HepG2 (cell line): Measurements from ENCODE around the gene GGACT. TPM values are rescaled to one million over a fixed set of nuclear protein-coding genes. Genes with fewer than 3 reads are reported as not detected.

Experiments used
- ATAC-seq: fragments of 200-7000 bp; cut with Tn5 transposase; 3 replicates; pipeline ENCODE4 v1.9.1; 2020; ENCODE audit warnings: mild to moderate bottlenecking, moderate library complexity
- BruUV-seq: library from RNA; stranded (reverse); fragments of 400-500 nt; replicated peaks from 2 replicates; lab custom pipeline; 2021; lab: Mats Ljungman, UMichigan
- CTCF ChIA-PET: fragments of 300-600 bp; formaldehyde crosslinking; extraction: SDS; loops from one replicate; lab custom pipeline; 2021; ENCODE audit warnings: low total read pairs, inconsistent platforms, low intra/inter-chr PET ratio; lab: Yijun Ruan, JAX
- POLR2A ChIA-PET: fragments of 350-600 bp; sonication (Branson Sonifier 250); formaldehyde crosslinking; loops from one replicate; lab custom pipeline; 2020; ENCODE audit warnings: antibody characterized with exemption, inconsistent platforms; lab: Yijun Ruan, JAX
- DNase-seq: peaks from one replicate; pipeline ENCODE4 v3.0.0-alpha.2; 2015; ENCODE audit warnings: low spot score
- FAIRE-seq: peaks from 3 replicates; lab custom pipeline; 2011; peaks lifted over from hg19 to GRCh38; lab: Jason Lieb, UNC
- H2AFZ ChIP-seq: one replicate; pipeline ENCODE4 v1.6.1; 2011; ENCODE audit warnings: low read length, inconsistent platforms
- H3K27ac ChIP-seq: fragments of 300-600 bp; 3 replicates; pipeline ENCODE4 v1.8.0; 2011; ENCODE audit warnings: mixed run types, mild to moderate bottlenecking, mixed read lengths, low read length, inconsistent platforms; ENCODE audit not compliant: insufficient read depth; ENCODE audit errors: extremely low read length
- H3K27me3 ChIP-seq, 2 experiments: fragments of 200-600 bp in 1 of 2; 2 replicates in 1 of 2; 3 replicates in 1 of 2; pipeline versions ENCODE4 v1.6.0 to v1.8.0; 2011; ENCODE audit warnings: low read length in 2 of 2, mild to moderate bottlenecking in 2 of 2, moderate library complexity in 2 of 2, inconsistent platforms in 1 of 2; ENCODE audit not compliant: insufficient read depth in 2 of 2, control insufficient read depth in 1 of 2
- H3K36me3 ChIP-seq, 2 experiments: fragments of 200-600 bp in 1 of 2; replicated peaks in 1 of 2; 2 replicates in 1 of 2; 3 replicates in 1 of 2; pipeline versions ENCODE4 v1.5.1 to v1.8.0; 2011; ENCODE audit warnings: low read length in 2 of 2, inconsistent platforms in 1 of 2; ENCODE audit not compliant: insufficient read depth in 2 of 2, control insufficient read depth in 1 of 2
- H3K4me1 ChIP-seq: 2 replicates; pipeline ENCODE4 v1.5.1; 2012; ENCODE audit warnings: low read length, inconsistent platforms; ENCODE audit not compliant: insufficient read depth
- H3K4me2 ChIP-seq: 2 replicates; pipeline ENCODE4 v1.6.0; 2011; ENCODE audit warnings: low read depth, low read length, inconsistent platforms
- H3K4me3 ChIP-seq, 3 experiments: fragments of 200-600 bp in 1 of 3; sonication (generic), shearing (Covaris generic) in 1 of 3; replicated peaks in 1 of 3; 2 replicates each; pipeline ENCODE4 v1.5.1; 2011 to 2016; ENCODE audit warnings: low read length in 3 of 3, inconsistent platforms in 2 of 3, low read depth in 2 of 3, mild to moderate bottlenecking in 2 of 3, control low read depth in 1 of 3, mixed read lengths in 1 of 3; ENCODE audit not compliant: insufficient read depth in 1 of 3
- H3K79me2 ChIP-seq: one replicate; pipeline ENCODE4 v1.6.1; 2011; ENCODE audit warnings: low read length, inconsistent platforms; ENCODE audit not compliant: insufficient read depth
- H3K9ac ChIP-seq: 2 replicates; pipeline ENCODE4 v1.6.0; 2011; ENCODE audit warnings: mild to moderate bottlenecking, low read depth, low read length, inconsistent platforms; ENCODE audit not compliant: insufficient read depth
- H3K9me3 ChIP-seq: 2 replicates; pipeline ENCODE4 v1.5.1; 2012; ENCODE audit warnings: mild to moderate bottlenecking, low read length
- H4K20me1 ChIP-seq: 2 replicates; pipeline ENCODE4 v1.6.0; 2011; ENCODE audit warnings: inconsistent platforms, mild to moderate bottlenecking, low read length, moderate library complexity; ENCODE audit not compliant: insufficient read depth
- JUNB ChIP-seq: sonication (generic); formaldehyde crosslinking; IDR thresholded peaks from 2 replicates; pipeline ENCODE4 v1.8.0; 2022; ENCODE audit warnings: missing genetic modification reagents, mild to moderate bottlenecking, borderline replicate concordance
- MBD4 ChIP-seq: IDR thresholded peaks from 2 replicates; pipeline ENCODE4 v1.6.1; 2012; ENCODE audit warnings: low read length, inconsistent platforms, borderline replicate concordance
- PITX1 ChIP-seq: sonication (generic); formaldehyde crosslinking; IDR thresholded peaks from 2 replicates; pipeline ENCODE4 v1.5.1; 2020; ENCODE audit warnings: mild to moderate bottlenecking, missing genetic modification reagents
- SOX13 ChIP-seq, 3 experiments: fragments of 450-650 bp in 1 of 3; sonication (generic) in 1 of 3; formaldehyde crosslinking in 1 of 3; IDR thresholded peaks in 2 of 3; conservative IDR thresholded peaks in 1 of 3; 2 replicates each; pipeline versions ENCODE4 v1.5.0 to v1.6.1; 2016 to 2020; ENCODE audit warnings: antibody characterized with exemption in 1 of 3, mild to moderate bottlenecking in 1 of 3, missing compliant biosample characterization in 1 of 3, missing genetic modification reagents in 1 of 3, moderate library complexity in 1 of 3
- TCF12 ChIP-seq, 2 experiments: fragments of 450-650 bp in 1 of 2; sonication (generic) in 1 of 2; formaldehyde crosslinking in 1 of 2; IDR thresholded peaks; 2 replicates each; pipeline versions ENCODE4 v1.6.1 to v1.8.0; 2017 to 2022; ENCODE audit warnings: antibody characterized with exemption in 1 of 2, mild to moderate bottlenecking in 1 of 2, missing genetic modification reagents in 1 of 2, moderate library complexity in 1 of 2
- ZBTB20 ChIP-seq: sonication (generic); formaldehyde crosslinking; IDR thresholded peaks from 2 replicates; pipeline ENCODE4 v1.8.1; 2023; ENCODE audit warnings: missing genetic modification reagents, low read depth, mild to moderate bottlenecking, borderline replicate concordance
- ZC3H13 ChIP-seq: sonication (generic); formaldehyde crosslinking; IDR thresholded peaks from 2 replicates; pipeline ENCODE4 v1.8.1; 2023; ENCODE audit warnings: mild to moderate bottlenecking, missing genetic modification reagents, moderate library complexity
- ZEB1 ChIP-seq: IDR thresholded peaks from 2 replicates; pipeline ENCODE4 v1.6.1; 2012; ENCODE audit warnings: mild to moderate bottlenecking, low read depth, inconsistent platforms; ENCODE audit not compliant: insufficient replicate concordance
- ZMYM2 ChIP-seq: sonication (generic); formaldehyde crosslinking; IDR thresholded peaks from 2 replicates; pipeline ENCODE4 v1.8.0; 2022; ENCODE audit warnings: mild to moderate bottlenecking, missing genetic modification reagents
- ZNF138 ChIP-seq: sonication (generic); formaldehyde crosslinking; IDR thresholded peaks from 2 replicates; pipeline ENCODE4 v1.5.0; 2020; ENCODE audit warnings: mild to moderate bottlenecking, low read depth, missing genetic modification reagents
- ZNF160 ChIP-seq: sonication (generic); formaldehyde crosslinking; IDR thresholded peaks from 2 replicates; pipeline ENCODE4 v1.8.0; 2022; ENCODE audit warnings: mild to moderate bottlenecking, inconsistent platforms, missing genetic modification reagents
- ZNF543 ChIP-seq: sonication (generic); formaldehyde crosslinking; IDR thresholded peaks from 2 replicates; pipeline ENCODE4 v1.4.0; 2020; ENCODE audit warnings: mild to moderate bottlenecking, missing genetic modification reagents
- WGBS: methylation state at CpG from one replicate; pipeline ENCODE4 v1.1.6; 2017; ENCODE audit warnings: low lambda C conversion rate; 5-methylcytosine and 5-hydroxymethylcytosine counted together
- in situ Hi-C: cut with HindIII; loops from 2 replicates; pipeline ENCODE4 v1.10.0; 2017; ENCODE audit warnings: low pct_unique_long_range_greater_than_20kb; ENCODE audit not compliant: extremely low pct_ligation_motif_present
- intact Hi-C: fragments of 100-400 bp; cut with micrococcal nuclease; formaldehyde crosslinking; loops from one replicate; pipeline ENCODE4 v1.10.0; 2022; ENCODE audit not compliant: unreplicated experiment
- polyA plus RNA-seq, 8 experiments: library from polyadenylated mRNA; depleted of rRNA in 3 of 8; stranded (reverse) in 7 of 8; unstranded in 1 of 8; fragments of >200 nt; fragmentation: Illumina TruSeq in 4 of 8; extraction: Trizol in 4 of 8; gene quantifications; 2 replicates each; pipeline versions ENCODE4 v1.2.1 to v1.2.3, GENCODE V29; 2011 to 2016; ENCODE audit warnings: low read depth in 4 of 8, missing spikeins in 1 of 8, mixed read lengths in 1 of 8; ENCODE audit not compliant: insufficient read depth in 1 of 8
- total RNA-seq, 5 experiments: library from RNA; depleted of rRNA; stranded (reverse); fragments of >200 nt; fragmentation: Illumina TruSeq; extraction: Trizol; gene quantifications; 2 replicates each; pipeline ENCODE4 v1.2.3, GENCODE V29; 2016; ENCODE audit warnings: low read depth in 1 of 5
- TF ChIP-seq, protein P1 (sequence below): IDR thresholded peaks from 2 replicates; pipeline ENCODE4 v1.6.1; 2016
- TF ChIP-seq, protein P2 (sequence below): IDR thresholded peaks from 2 replicates; pipeline ENCODE4 v1.6.1; 2018; ENCODE audit warnings: missing genetic modification reagents
- TF ChIP-seq, protein P3 (sequence below): sonication (generic); formaldehyde crosslinking; IDR thresholded peaks from 2 replicates; pipeline ENCODE4 v1.4.0; 2020; ENCODE audit warnings: low read depth, mild to moderate bottlenecking, missing genetic modification reagents
- TF ChIP-seq, protein P4 (sequence below): sonication (generic); formaldehyde crosslinking; IDR thresholded peaks from 2 replicates; pipeline ENCODE4 v1.8.0; 2022; ENCODE audit warnings: mild to moderate bottlenecking, missing genetic modification reagents

GGACT gene
- total and polyA plus RNA-seq, 2 of the 13 experiments (the other 11 are each of a cell fraction or from before 2014, with no cell fraction given): 1.7 to 1.9 TPM

GRCh38 chr13:100495455-100495854 lies 93.1 kb downstream of the GGACT start:
- DNase-seq (no peak), FAIRE-seq (no peak), ATAC-seq (no peak)
- intact Hi-C loops (no loop called here), in situ Hi-C loops (no loop called here)
- CTCF ChIA-PET: no interaction called here
- Histone ChIP-seq H3K36me3 (no peaks in the 10 kb centered on the region; a peak in 1 of 5 replicates), H3K4me2 (no peak overlapping the region), H3K27me3 (no peaks in the 10 kb centered on the region; a peak in 1 of 5 replicates), H3K9me3 (no peaks in the 10 kb centered on the region), H3K27ac (no peak overlapping the region), H2AFZ (no peak overlapping the region), H3K79me2 (no peaks in the 10 kb centered on the region), H3K4me3 (no peak overlapping the region), H3K4me1 (peaks cover 9% of the 10 kb centered on the region), H3K9ac (no peak overlapping the region), H4K20me1 (no peaks in the 10 kb centered on the region)
- no TSS peak for BruUV-seq
- whole genome bisulfite sequencing: 98% methylated on average over 1 of the region's 1 CpG
- POLR2A ChIA-PET: no interaction called here
- TF ChIP-seq ZBTB20 (CRISPR knock-in tag): no peak
- no peak for TF ChIP-seq SOX13 (IDR thresholded peaks at IDR 0.05)
- TF ChIP-seq SOX13 (CRISPR knock-in tag; conservative IDR thresholded peaks at IDR 0.05 in 1 of 2, IDR thresholded peaks at IDR 0.05 in 1 of 2): no peak
- TF ChIP-seq, protein P1, sequence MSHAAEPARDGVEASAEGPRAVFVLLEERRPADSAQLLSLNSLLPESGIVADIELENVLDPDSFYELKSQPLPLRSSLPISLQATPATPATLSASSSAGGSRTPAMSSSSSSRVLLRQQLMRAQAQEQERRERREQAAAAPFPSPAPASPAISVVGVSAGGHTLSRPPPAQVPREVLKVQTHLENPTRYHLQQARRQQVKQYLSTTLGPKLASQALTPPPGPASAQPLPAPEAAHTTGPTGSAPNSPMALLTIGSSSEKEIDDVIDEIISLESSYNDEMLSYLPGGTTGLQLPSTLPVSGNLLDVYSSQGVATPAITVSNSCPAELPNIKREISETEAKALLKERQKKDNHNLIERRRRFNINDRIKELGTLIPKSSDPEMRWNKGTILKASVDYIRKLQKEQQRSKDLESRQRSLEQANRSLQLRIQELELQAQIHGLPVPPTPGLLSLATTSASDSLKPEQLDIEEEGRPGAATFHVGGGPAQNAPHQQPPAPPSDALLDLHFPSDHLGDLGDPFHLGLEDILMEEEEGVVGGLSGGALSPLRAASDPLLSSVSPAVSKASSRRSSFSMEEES: no peak
- no peak for TF ChIP-seq JUNB (CRISPR knock-in tag)
- TF ChIP-seq, protein P2, sequence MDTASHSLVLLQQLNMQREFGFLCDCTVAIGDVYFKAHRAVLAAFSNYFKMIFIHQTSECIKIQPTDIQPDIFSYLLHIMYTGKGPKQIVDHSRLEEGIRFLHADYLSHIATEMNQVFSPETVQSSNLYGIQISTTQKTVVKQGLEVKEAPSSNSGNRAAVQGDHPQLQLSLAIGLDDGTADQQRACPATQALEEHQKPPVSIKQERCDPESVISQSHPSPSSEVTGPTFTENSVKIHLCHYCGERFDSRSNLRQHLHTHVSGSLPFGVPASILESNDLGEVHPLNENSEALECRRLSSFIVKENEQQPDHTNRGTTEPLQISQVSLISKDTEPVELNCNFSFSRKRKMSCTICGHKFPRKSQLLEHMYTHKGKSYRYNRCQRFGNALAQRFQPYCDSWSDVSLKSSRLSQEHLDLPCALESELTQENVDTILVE (CRISPR knock-in tag): no peak
- TF ChIP-seq ZNF543 (CRISPR knock-in tag): no peak
- TF ChIP-seq, protein P3, sequence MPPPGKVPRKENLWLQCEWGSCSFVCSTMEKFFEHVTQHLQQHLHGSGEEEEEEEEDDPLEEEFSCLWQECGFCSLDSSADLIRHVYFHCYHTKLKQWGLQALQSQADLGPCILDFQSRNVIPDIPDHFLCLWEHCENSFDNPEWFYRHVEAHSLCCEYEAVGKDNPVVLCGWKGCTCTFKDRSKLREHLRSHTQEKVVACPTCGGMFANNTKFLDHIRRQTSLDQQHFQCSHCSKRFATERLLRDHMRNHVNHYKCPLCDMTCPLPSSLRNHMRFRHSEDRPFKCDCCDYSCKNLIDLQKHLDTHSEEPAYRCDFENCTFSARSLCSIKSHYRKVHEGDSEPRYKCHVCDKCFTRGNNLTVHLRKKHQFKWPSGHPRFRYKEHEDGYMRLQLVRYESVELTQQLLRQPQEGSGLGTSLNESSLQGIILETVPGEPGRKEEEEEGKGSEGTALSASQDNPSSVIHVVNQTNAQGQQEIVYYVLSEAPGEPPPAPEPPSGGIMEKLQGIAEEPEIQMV (CRISPR knock-in tag): no peak
- TF ChIP-seq, protein P4, sequence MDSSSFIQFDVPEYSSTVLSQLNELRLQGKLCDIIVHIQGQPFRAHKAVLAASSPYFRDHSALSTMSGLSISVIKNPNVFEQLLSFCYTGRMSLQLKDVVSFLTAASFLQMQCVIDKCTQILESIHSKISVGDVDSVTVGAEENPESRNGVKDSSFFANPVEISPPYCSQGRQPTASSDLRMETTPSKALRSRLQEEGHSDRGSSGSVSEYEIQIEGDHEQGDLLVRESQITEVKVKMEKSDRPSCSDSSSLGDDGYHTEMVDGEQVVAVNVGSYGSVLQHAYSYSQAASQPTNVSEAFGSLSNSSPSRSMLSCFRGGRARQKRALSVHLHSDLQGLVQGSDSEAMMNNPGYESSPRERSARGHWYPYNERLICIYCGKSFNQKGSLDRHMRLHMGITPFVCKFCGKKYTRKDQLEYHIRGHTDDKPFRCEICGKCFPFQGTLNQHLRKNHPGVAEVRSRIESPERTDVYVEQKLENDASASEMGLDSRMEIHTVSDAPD: no peak
- no peak for TF ChIP-seq PITX1 (CRISPR knock-in tag)
- TF ChIP-seq TCF12 (IDR thresholded peaks at IDR 0.05): no peak
- TF ChIP-seq TCF12 (CRISPR knock-in tag; IDR thresholded peaks at IDR 0.05): no peak
- no peak for TF ChIP-seq ZMYM2 (CRISPR knock-in tag)
- no peak for TF ChIP-seq MBD4
- no peak for TF ChIP-seq ZEB1
- TF ChIP-seq ZNF138 (CRISPR knock-in tag): no peak
- TF ChIP-seq ZNF160 (CRISPR knock-in tag): no peak
- no peak for TF ChIP-seq ZC3H13 (CRISPR knock-in tag)
